Calu3 (cell line): Measurements from ENCODE around the gene ZBTB40. TPM values are rescaled to one million over a fixed set of nuclear protein-coding genes. Genes with fewer than 3 reads are reported as not detected.

Experiments used
- BruUV-seq: library from RNA; stranded (reverse); fragments of 400-500 nt; replicated peaks from 2 replicates; lab custom pipeline; 2021; lab: Mats Ljungman, UMichigan
- CTCF ChIA-PET: fragments of 300-600 bp; sonication (Branson Sonifier 250); formaldehyde crosslinking; loops from one replicate; lab custom pipeline; 2022; ENCODE audit warnings: antibody characterized with exemption; lab: Charles Lee
- DNase-seq: peaks from one replicate; pipeline ENCODE4 v3.0.0; 2022
- H3K27ac Mint-ChIP-seq: one replicate; pipeline ENCODE4 v1.8.0; 2022; ENCODE audit warnings: mixed read lengths; ENCODE audit not compliant: unreplicated experiment
- H3K27me3 Mint-ChIP-seq: one replicate; pipeline ENCODE4 v1.8.0; 2022; ENCODE audit warnings: mixed read lengths; ENCODE audit not compliant: unreplicated experiment
- H3K36me3 Mint-ChIP-seq: one replicate; pipeline ENCODE4 v1.8.0; 2022; ENCODE audit warnings: mild to moderate bottlenecking, moderate library complexity, mixed read lengths; ENCODE audit not compliant: insufficient read depth, unreplicated experiment
- H3K4me1 Mint-ChIP-seq: one replicate; pipeline ENCODE4 v1.8.0; 2022; ENCODE audit warnings: mild to moderate bottlenecking, low read depth, mixed read lengths; ENCODE audit not compliant: unreplicated experiment
- H3K4me3 Mint-ChIP-seq: one replicate; pipeline ENCODE4 v1.8.0; 2022; ENCODE audit warnings: mild to moderate bottlenecking, low read depth, moderate library complexity, mixed read lengths; ENCODE audit not compliant: unreplicated experiment
- H3K9me3 Mint-ChIP-seq: one replicate; pipeline ENCODE4 v1.8.0; 2022; ENCODE audit warnings: low read depth, mixed read lengths; ENCODE audit not compliant: unreplicated experiment
- CTCF ChIP-seq: fragments of 200-600 bp; IDR thresholded peaks from one replicate; pipeline ENCODE4 v1.8.0; 2022; ENCODE audit warnings: antibody characterized with exemption; ENCODE audit not compliant: unreplicated experiment
- intact Hi-C: fragments of 100-400 bp; cut with micrococcal nuclease; formaldehyde crosslinking; loops from one replicate; pipeline ENCODE4 v1.10.0; 2022; ENCODE audit not compliant: unreplicated experiment
- total RNA-seq: library from RNA; stranded (reverse); gene quantifications from 2 replicates; pipeline ENCODE4 v1.2.3, GENCODE V29; 2022

ZBTB40 gene
- total RNA-seq, 1 experiment from 2014 or later: 18.7 TPM

- CTCF ChIA-PET: interaction anchor here (0.6 to 1.7 kb wide), 5 partner anchors 273 to 348 kb away, joined by 3 to 8 read pairs (median 5); partner anchors contain the start of gene WNT4
- peak; percentile 93 for TF ChIP-seq CTCF
- Mint-ChIP-seq H3K9me3 (no peaks in the 10 kb centered on the region), H3K36me3 (peaks cover 6% of the 10 kb centered on the region), H3K27ac (no peak overlapping the region), H3K4me1 (peaks cover 24% of the 10 kb centered on the region), H3K4me3 (no peak overlapping the region), H3K27me3 (peaks cover 30% of the 10 kb centered on the region)
- peak; percentile 81 for DNase-seq
- intact Hi-C loops: loop anchor here (2.0 to 10.0 kb wide), 2 partner anchors 284 to 312 kb away; no protein-coding TSS in a partner anchor
- no TSS peak for BruUV-seq
Measured at GRCh38 chr1:22416555-22417454, 34.8 kb upstream of the ZBTB40 start.

GRCh38 chr1:22417466-22417865 lies 34.2 kb upstream of the ZBTB40 start:
- peaks cover 21% of the 10 kb centered on the region for H3K4me1 Mint-ChIP-seq
- no peak for DNase-seq
- CTCF ChIA-PET: no interaction called here
- H3K4me3 Mint-ChIP-seq: no peak overlapping the region
- no peaks in the 10 kb centered on the region for H3K9me3 Mint-ChIP-seq
- H3K27me3 Mint-ChIP-seq: peaks cover 30% of the 10 kb centered on the region
- H3K27ac Mint-ChIP-seq: no peak overlapping the region
- BruUV-seq: no TSS peak
- peaks cover 5% of the 10 kb centered on the region for H3K36me3 Mint-ChIP-seq
- no peak for TF ChIP-seq CTCF
- intact Hi-C loops: loop anchor here (2.0 to 10.0 kb wide), 2 partner anchors 285 to 313 kb away; no protein-coding TSS in a partner anchor

- no peaks in the 10 kb centered on the region for H3K9me3 Mint-ChIP-seq
- CTCF ChIA-PET: no interaction called here
- no peak overlapping the region for H3K27ac Mint-ChIP-seq
- no TSS peak for BruUV-seq
- intact Hi-C loops: loop anchor here (10.0 kb wide), 1 partner anchor 314 kb away; no protein-coding TSS in a partner anchor
- no peaks in the 10 kb centered on the region for H3K36me3 Mint-ChIP-seq
- no peak for DNase-seq
- TF ChIP-seq CTCF: no peak
- peaks cover 14% of the 10 kb centered on the region for H3K4me1 Mint-ChIP-seq
- peaks cover 30% of the 10 kb centered on the region for H3K27me3 Mint-ChIP-seq
- H3K4me3 Mint-ChIP-seq: no peak overlapping the region
Measured at GRCh38 chr1:22418312-22418711, 33.3 kb upstream of the ZBTB40 start.

GRCh38 chr1:22418933-22419382 lies 32.7 kb upstream of the ZBTB40 start:
- TF ChIP-seq CTCF: no peak
- DNase-seq: no peak
- CTCF ChIA-PET: no interaction called here
- H3K9me3 Mint-ChIP-seq: no peaks in the 10 kb centered on the region
- intact Hi-C loops: loop anchor here (10.0 kb wide), 1 partner anchor 314 kb away; no protein-coding TSS in a partner anchor
- no peaks in the 10 kb centered on the region for H3K36me3 Mint-ChIP-seq
- H3K4me1 Mint-ChIP-seq: peaks cover 14% of the 10 kb centered on the region
- H3K4me3 Mint-ChIP-seq: no peak overlapping the region
- H3K27ac Mint-ChIP-seq: no peak overlapping the region
- H3K27me3 Mint-ChIP-seq: peaks cover 30% of the 10 kb centered on the region
- no TSS peak for BruUV-seq
